H9 (cell line): Measurements from ENCODE around the gene BSDC1. TPM values are rescaled to one million over a fixed set of nuclear protein-coding genes. Genes with fewer than 3 reads are reported as not detected.

Experiments used
- DNase-seq: peaks from one replicate; pipeline ENCODE4 v3.0.0-alpha.2; 2017
- H2AFZ ChIP-seq: one replicate; pipeline ENCODE4 v1.6.1; 2013; ENCODE audit warnings: mild to moderate bottlenecking, low read length, control low read depth, moderate library complexity
- H2AK5ac ChIP-seq: 2 replicates; pipeline ENCODE4 v1.6.1; 2013; ENCODE audit warnings: low read length, control low read depth, mixed read lengths; ENCODE audit not compliant: insufficient read length
- H2BK120ac ChIP-seq: one replicate; pipeline ENCODE4 v1.6.1; 2013; ENCODE audit warnings: low read depth, mild to moderate bottlenecking, low read length, control low read depth, inconsistent platforms; ENCODE audit not compliant: poor library complexity, severe bottlenecking
- H2BK12ac ChIP-seq: 2 replicates; pipeline ENCODE4 v1.6.1; 2013; ENCODE audit warnings: low read length, control low read depth, mixed read lengths, low read depth; ENCODE audit not compliant: insufficient read length
- H2BK15ac ChIP-seq: 2 replicates; pipeline ENCODE4 v1.6.1; 2013; ENCODE audit warnings: low read depth, low read length, control low read depth
- H2BK20ac ChIP-seq: one replicate; pipeline ENCODE4 v1.6.1; 2013; ENCODE audit warnings: low read depth, mild to moderate bottlenecking, low read length, control low read depth, inconsistent platforms; ENCODE audit not compliant: poor library complexity, severe bottlenecking
- H2BK5ac ChIP-seq: 2 replicates; pipeline ENCODE4 v1.6.1; 2013; ENCODE audit warnings: low read length, control low read depth, mixed read lengths; ENCODE audit not compliant: insufficient read length
- H3K14ac ChIP-seq: 2 replicates; pipeline ENCODE4 v1.6.1; 2013; ENCODE audit warnings: low read length, control low read depth; ENCODE audit not compliant: insufficient read depth
- H3K18ac ChIP-seq: 2 replicates; pipeline ENCODE4 v1.6.1; 2013; ENCODE audit warnings: low read depth, mild to moderate bottlenecking, mixed read lengths, low read length, control low read depth; ENCODE audit not compliant: insufficient read length
- H3K23ac ChIP-seq: 2 replicates; pipeline ENCODE4 v1.6.1; 2013; ENCODE audit warnings: low read length, control low read depth, mixed read lengths, low read depth; ENCODE audit not compliant: insufficient read length
- H3K23me2 ChIP-seq: 2 replicates; pipeline ENCODE4 v1.6.1; 2013; ENCODE audit warnings: low read depth, mild to moderate bottlenecking, mixed read lengths, low read length, control low read depth; ENCODE audit not compliant: insufficient read length, poor library complexity, severe bottlenecking
- H3K27ac ChIP-seq: 2 replicates; pipeline ENCODE4 v1.5.1; 2013; ENCODE audit warnings: low read length, control low read depth, mixed read lengths, low read depth; ENCODE audit not compliant: insufficient read length
- H3K27me3 ChIP-seq: 2 replicates; pipeline ENCODE4 v1.6.1; 2013; ENCODE audit warnings: low read length, control low read depth, inconsistent platforms; ENCODE audit not compliant: insufficient read depth
- H3K4ac ChIP-seq: 2 replicates; pipeline ENCODE4 v1.6.1; 2013; ENCODE audit warnings: low read depth, mild to moderate bottlenecking, control low read depth, inconsistent platforms, low read length, moderate library complexity
- H3K4me1 ChIP-seq: 2 replicates; pipeline ENCODE4 v1.6.1; 2013; ENCODE audit warnings: low read length, control low read depth, inconsistent platforms; ENCODE audit not compliant: insufficient read depth
- H3K4me2 ChIP-seq: 2 replicates; pipeline ENCODE4 v1.6.1; 2013; ENCODE audit warnings: low read length, control low read depth, mixed read lengths; ENCODE audit not compliant: insufficient read length, insufficient read depth
- H3K56ac ChIP-seq: 2 replicates; pipeline ENCODE4 v1.6.1; 2013; ENCODE audit warnings: low read depth, mild to moderate bottlenecking, mixed read lengths, low read length, control low read depth; ENCODE audit not compliant: insufficient read length
- H3K79me1 ChIP-seq: 2 replicates; pipeline ENCODE4 v1.6.1; 2013; ENCODE audit warnings: low read depth, mild to moderate bottlenecking, moderate library complexity, low read length, control low read depth, inconsistent platforms; ENCODE audit not compliant: insufficient read depth, poor library complexity, severe bottlenecking
- H3K79me2 ChIP-seq: 2 replicates; pipeline ENCODE4 v1.6.1; 2013; ENCODE audit warnings: low read length, control low read depth, inconsistent platforms; ENCODE audit not compliant: insufficient read depth
- H3K9ac ChIP-seq: 2 replicates; pipeline ENCODE4 v1.6.1; 2013; ENCODE audit warnings: low read length, control low read depth, mixed read lengths; ENCODE audit not compliant: insufficient read length; ENCODE audit errors: extremely low read depth
- H3K9me3 ChIP-seq: one replicate; pipeline ENCODE4 v1.6.1; 2013; ENCODE audit warnings: low read depth, low read length, inconsistent platforms; ENCODE audit not compliant: control insufficient read depth
- H3T11ph ChIP-seq: one replicate; pipeline ENCODE4 v1.6.1; 2013; ENCODE audit warnings: mild to moderate bottlenecking, low read length, control low read depth, inconsistent platforms
- H4K20me1 ChIP-seq: one replicate; pipeline ENCODE4 v1.6.1; 2013; ENCODE audit not compliant: control insufficient read depth, insufficient read length, insufficient read depth
- H4K5ac ChIP-seq: 2 replicates; pipeline ENCODE4 v1.6.1; 2013; ENCODE audit warnings: low read depth, mild to moderate bottlenecking, mixed read lengths, low read length, control low read depth; ENCODE audit not compliant: insufficient read length
- H4K8ac ChIP-seq: replicated peaks from 2 replicates; pipeline ENCODE4 v1.6.1; 2013; ENCODE audit warnings: low read length, control low read depth, mixed read lengths, low read depth; ENCODE audit not compliant: insufficient read length
- H4K91ac ChIP-seq: 2 replicates; pipeline ENCODE4 v1.6.1; 2013; ENCODE audit warnings: low read depth, mild to moderate bottlenecking, moderate library complexity, mixed read lengths, low read length, control low read depth; ENCODE audit not compliant: insufficient read length
- H3K27ac Mint-ChIP-seq, 3 experiments: 2 replicates in 2 of 3; 3 replicates in 1 of 3; pipeline ENCODE4 v1.8.0; 2020 to 2021; ENCODE audit warnings: mixed read lengths in 3 of 3, mild to moderate bottlenecking in 1 of 3, moderate library complexity in 1 of 3
- H3K27me3 Mint-ChIP-seq: 2 replicates; pipeline ENCODE4 v1.8.0; 2021; ENCODE audit warnings: low read depth, mild to moderate bottlenecking, moderate library complexity, mixed read lengths
- H3K36me3 Mint-ChIP-seq, 3 experiments: 2 replicates in 2 of 3; 3 replicates in 1 of 3; pipeline ENCODE4 v1.8.0; 2020 to 2021; ENCODE audit warnings: low read depth in 3 of 3, mixed read lengths in 3 of 3; ENCODE audit not compliant: insufficient read depth in 1 of 3
- H3K4me1 Mint-ChIP-seq, 2 experiments: 2 replicates each; pipeline ENCODE4 v1.8.0; 2020; ENCODE audit warnings: mixed read lengths in 2 of 2
- H3K4me3 Mint-ChIP-seq, 2 experiments: 2 replicates in 1 of 2; 3 replicates in 1 of 2; pipeline ENCODE4 v1.8.0; 2020 to 2021; ENCODE audit warnings: mild to moderate bottlenecking in 2 of 2, mixed read lengths in 2 of 2, moderate library complexity in 1 of 2
- H3K9me3 Mint-ChIP-seq, 2 experiments: 2 replicates in 1 of 2; 3 replicates in 1 of 2; pipeline ENCODE4 v1.8.0; 2020; ENCODE audit warnings: mild to moderate bottlenecking in 2 of 2, mixed read lengths in 2 of 2, moderate library complexity in 1 of 2
- CTCF ChIP-seq: fragments of 200-600 bp; sonication (generic); conservative IDR thresholded peaks from 3 replicates; pipeline ENCODE4 v1.8.0; 2021; ENCODE audit warnings: antibody characterized with exemption, mild to moderate bottlenecking
- WGBS: extraction: QIAGEN DNeasy Blood & Tissue Kit; methylation state at CpG from one replicate; pipeline ENCODE4 v1.1.7; 2013; ENCODE audit warnings: missing lambda C conversion rate, low lambda C conversion rate, mixed read lengths; ENCODE audit not compliant: insufficient read length; ENCODE audit errors: extremely low coverage; 5-methylcytosine and 5-hydroxymethylcytosine counted together
- total RNA-seq: library from RNA; stranded (reverse); gene quantifications from 2 replicates; pipeline ENCODE4 v1.2.1, GENCODE V29; 2021

Gene BSDC1
- total RNA-seq, 1 experiment from 2014 or later = 52.6 TPM

DNA sequence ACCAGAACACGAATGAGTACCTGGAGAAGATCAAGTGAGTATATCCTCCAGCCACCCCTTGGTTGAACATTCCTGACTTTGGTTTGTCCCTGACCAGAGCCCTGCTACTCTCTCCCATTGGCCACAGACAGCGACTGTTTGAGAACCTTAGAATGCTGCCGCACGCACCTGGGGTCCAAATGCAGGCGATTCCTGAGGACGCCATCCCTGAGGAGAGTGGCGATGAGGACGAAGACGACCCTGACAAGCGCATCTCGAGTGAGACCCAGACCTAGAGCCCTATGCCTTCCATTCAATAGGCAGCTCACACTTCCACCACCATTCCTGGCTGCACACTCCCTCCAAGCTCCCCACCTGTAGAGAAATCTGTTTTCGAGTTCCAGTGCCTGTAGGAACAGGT lies 62.7 kb downstream of the BSDC1 start:
- Mint-ChIP-seq H3K36me3 (peaks cover 41 to 84% (median 72%) of the 10 kb centered on the region in 3 experiments), H3K4me1 (peaks cover 24 to 34% of the 10 kb centered on the region in 2 experiments), H3K4me3 (no peak overlapping the region), H3K27ac (peak overlapping the region; percentile 34 to 93 (median 91); a peak in 5 of 7 replicates), H3K9me3 (no peaks in the 10 kb centered on the region; a peak in 1 of 5 replicates), H3K27me3 (peaks cover 6% of the 10 kb centered on the region)
- Histone ChIP-seq H3T11ph (no peak overlapping the region), H3K27ac (no peak overlapping the region), H2AK5ac (no peak overlapping the region), H3K4me2 (no peak overlapping the region), H2BK15ac (no peak overlapping the region), H3K79me1 (no peaks in the 10 kb centered on the region), H2BK20ac (no peak overlapping the region), H3K27me3 (no peaks in the 10 kb centered on the region; the same call in 1 of the 2 replicates), H3K9ac (no peak overlapping the region), H4K91ac (no peak overlapping the region), H3K23me2 (peaks cover 11% of the 10 kb centered on the region), H3K4ac (no peak overlapping the region), H3K9me3 (no peaks in the 10 kb centered on the region), H2BK120ac (no peak overlapping the region), H4K5ac (no peak overlapping the region), H2AFZ (no peak overlapping the region), H3K14ac (no peak overlapping the region), H3K79me2 (peaks cover 6% of the 10 kb centered on the region; the same call in 1 of the 2 replicates), H2BK5ac (no peak overlapping the region), H3K4me1 (peaks cover 3% of the 10 kb centered on the region; the same call in 1 of the 2 replicates), H3K23ac (no peak overlapping the region), H3K18ac (no peak overlapping the region), H4K8ac (no peak overlapping the region), H4K20me1 (no peaks in the 10 kb centered on the region), H3K56ac (no peak overlapping the region), H2BK12ac (no peak overlapping the region)
- TF ChIP-seq CTCF = no peak
- no CpG with 5 or more reads among the region's 12 CpGs for WGBS
- no peak for DNase-seq
